ENCODE results near the gene SLC29A4. TPM values are rescaled to one million over a fixed set of nuclear protein-coding genes. Genes with fewer than 3 reads are reported as not detected.
"Not testable (repeated sequence)": the region's sequence is repeated elsewhere in the genome, so short reads cannot be mapped to it uniquely, and the experiment has no call there.

The SLC29A4 gene
- total RNA-seq, 1 donor from 2014 or later = 0.98 TPM

GRCh38 chr7:5284304-5285281, 1.9 kb downstream of the SLC29A4 start:
- ATAC-seq = peak; percentile 65
- DNase-seq = peak; percentile 77

GRCh38 chr7:5286933-5287332, 4.2 kb downstream of the SLC29A4 start:
- Histone ChIP-seq H3K27me3 (peaks cover 13% of the 10 kb centered on the region), H3K4me1 (peaks cover 6% of the 10 kb centered on the region), H3K4me3 (no peak overlapping the region), H3K36me3 (no peaks in the 10 kb centered on the region), H3K27ac (no peak overlapping the region), H3K9me3 (no peaks in the 10 kb centered on the region)
- no peak for ATAC-seq
- intact Hi-C loops (cut with DNase I) = no loop called here
- TF ChIP-seq CTCF (IDR thresholded peaks at IDR 0.05) = no peak
- DNase-seq = no peak

More at GRCh38 chr7:5284304-5285281, 1.9 kb downstream of the SLC29A4 start:
- TF ChIP-seq CTCF (IDR thresholded peaks at IDR 0.05) = peak; percentile 6
- Histone ChIP-seq H3K36me3 (no peaks in the 10 kb centered on the region), H3K27me3 (peaks cover 13% of the 10 kb centered on the region), H3K4me3 (no peak overlapping the region), H3K4me1 (peaks cover 6% of the 10 kb centered on the region), H3K27ac (no peak overlapping the region), H3K9me3 (no peaks in the 10 kb centered on the region)
- intact Hi-C loops (cut with DNase I) = no loop called here

GRCh38 chr7:5287373-5287772, 4.6 kb downstream of the SLC29A4 start:
- intact Hi-C loops (cut with DNase I); ATAC-seq: not testable (repeated sequence)

GRCh38 chr7:5287802-5288201, 5.1 kb downstream of the SLC29A4 start:
- Histone ChIP-seq H3K9me3 (no peaks in the 10 kb centered on the region), H3K27me3 (peaks cover 13% of the 10 kb centered on the region), H3K36me3 (no peaks in the 10 kb centered on the region), H3K4me3 (no peak overlapping the region), H3K27ac (no peak overlapping the region), H3K4me1 (peaks cover 6% of the 10 kb centered on the region)
- ATAC-seq (no peak), DNase-seq (no peak)
- intact Hi-C loops (cut with DNase I) = no loop called here
- TF ChIP-seq CTCF (IDR thresholded peaks at IDR 0.05) = no peak

More at GRCh38 chr7:5287373-5287772, 4.6 kb downstream of the SLC29A4 start:
- H3K4me1 ChIP-seq, H3K4me3 ChIP-seq, H3K36me3 ChIP-seq, H3K9me3 ChIP-seq, DNase-seq, H3K27ac ChIP-seq: not testable (repeated sequence)
- H3K27me3 ChIP-seq = peaks cover 13% of the 10 kb centered on the region

- DNase-seq; H3K4me1 ChIP-seq; intact Hi-C loops (cut with DNase I); H3K27me3 ChIP-seq; H3K36me3 ChIP-seq; H3K4me3 ChIP-seq; H3K9me3 ChIP-seq; ATAC-seq; H3K27ac ChIP-seq: not testable (repeated sequence)
Observed at GRCh38 chr7:5288560-5288959, 5.8 kb downstream of the SLC29A4 start.

- H3K27ac ChIP-seq = no peak overlapping the region
- no peak for TF ChIP-seq CTCF (IDR thresholded peaks at IDR 0.05)
- H3K4me1 ChIP-seq = no peaks in the 10 kb centered on the region
- H3K4me3 ChIP-seq = no peak overlapping the region
- intact Hi-C loops (cut with DNase I) = no loop called here
- peaks cover under 1% of the 10 kb centered on the region for H3K27me3 ChIP-seq
- ATAC-seq = no peak
- no peak for DNase-seq
- no peaks in the 10 kb centered on the region for H3K9me3 ChIP-seq
- H3K36me3 ChIP-seq = no peaks in the 10 kb centered on the region
Observed at GRCh38 chr7:5289355-5289754, 6.6 kb downstream of the SLC29A4 start.

Measured in upper lobe of right lung (tissue), 1 donor.